ENCODE results near the gene ESRRB.

ESRRB gene

GRCh38 chr14:76407449-76408150, 31.7 kb downstream of the ESRRB start:
- no peak for DNase-seq (ENCODE audit: low spot score)

GRCh38 chr14:76408877-76409276, 32.9 kb downstream of the ESRRB start:
- DNase-seq (ENCODE audit: low spot score) = no peak

- DNase-seq (ENCODE audit: low spot score) = no peak
Observed at GRCh38 chr14:76412501-76412900, 36.6 kb downstream of the ESRRB start.

GRCh38 chr14:76413106-76413961, 37.4 kb downstream of the ESRRB start:
- DNase-seq (ENCODE audit: low spot score) = no peak

GRCh38 chr14:76413962-76414600, 38.1 kb downstream of the ESRRB start:
- DNase-seq (ENCODE audit: low spot score) = no peak

DNA sequence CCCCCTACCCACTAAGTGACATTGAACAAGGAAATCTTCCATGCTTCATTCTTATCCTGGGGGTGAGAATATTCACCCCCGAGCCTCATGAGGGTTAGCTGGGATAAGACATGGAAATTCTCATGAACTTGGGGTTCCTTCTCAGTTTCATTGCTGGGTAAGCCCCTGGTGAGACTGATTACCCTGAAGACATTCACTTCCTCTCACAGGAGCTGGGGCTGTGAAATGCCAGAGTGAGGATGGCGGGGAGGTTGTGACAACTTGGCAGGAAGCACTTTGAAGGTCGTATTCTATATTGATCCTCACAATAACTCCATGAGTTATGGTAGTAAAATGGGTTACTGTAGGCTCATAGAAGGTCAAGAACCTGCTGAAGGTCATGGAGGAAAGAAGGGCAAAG, 43.5 kb downstream of the ESRRB start:
- DNase-seq (ENCODE audit: low spot score) = no peak

DNA sequence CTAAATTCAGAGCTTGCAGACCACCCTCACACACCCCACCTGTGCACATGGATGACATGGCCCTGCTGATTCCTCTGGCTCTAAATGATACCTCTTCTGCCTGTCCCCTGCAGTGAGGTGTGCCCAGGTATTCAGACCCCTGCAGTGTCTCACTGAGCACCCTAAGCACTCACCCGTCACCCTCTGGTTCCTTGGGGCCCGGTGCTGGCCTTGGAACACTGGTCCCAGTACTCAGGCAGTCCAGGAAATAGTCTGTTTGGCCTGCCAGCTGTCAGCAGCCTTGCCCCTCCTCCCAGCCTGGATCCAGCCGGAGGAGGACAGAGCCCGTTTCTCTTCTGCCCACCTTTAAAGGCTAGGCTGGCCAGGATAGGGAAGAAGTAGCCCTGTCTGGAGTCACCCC, 44.9 kb downstream of the ESRRB start:
- no peak for DNase-seq (ENCODE audit: low spot score)

DNA sequence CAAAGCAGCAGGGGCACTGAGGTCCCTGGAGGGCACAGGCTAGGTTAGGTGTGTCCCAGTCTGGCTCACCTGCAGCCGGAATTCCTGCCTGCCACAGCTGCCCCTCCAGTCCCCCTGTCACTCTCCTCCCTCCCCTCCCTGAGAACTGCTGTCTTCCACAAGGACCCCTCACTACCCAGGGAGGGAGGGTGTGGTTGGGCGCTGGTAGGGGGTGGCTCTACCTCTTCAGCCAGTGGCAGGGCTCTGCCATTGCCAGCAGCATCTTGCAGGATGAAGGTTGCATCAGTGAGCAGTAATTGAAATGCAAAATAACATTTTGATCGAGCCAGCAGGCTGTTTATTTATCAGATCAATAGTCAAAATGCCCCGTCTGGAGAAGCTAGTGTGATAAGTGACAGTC, 45.7 kb downstream of the ESRRB start:
- DNase-seq (ENCODE audit: low spot score) = no peak

- DNase-seq (ENCODE audit: low spot score) = no peak
Observed at GRCh38 chr14:76422662-76423061, 46.7 kb downstream of the ESRRB start.

GRCh38 chr14:76423534-76423933, 47.6 kb downstream of the ESRRB start:
- no peak for DNase-seq (ENCODE audit: low spot score)

DNA sequence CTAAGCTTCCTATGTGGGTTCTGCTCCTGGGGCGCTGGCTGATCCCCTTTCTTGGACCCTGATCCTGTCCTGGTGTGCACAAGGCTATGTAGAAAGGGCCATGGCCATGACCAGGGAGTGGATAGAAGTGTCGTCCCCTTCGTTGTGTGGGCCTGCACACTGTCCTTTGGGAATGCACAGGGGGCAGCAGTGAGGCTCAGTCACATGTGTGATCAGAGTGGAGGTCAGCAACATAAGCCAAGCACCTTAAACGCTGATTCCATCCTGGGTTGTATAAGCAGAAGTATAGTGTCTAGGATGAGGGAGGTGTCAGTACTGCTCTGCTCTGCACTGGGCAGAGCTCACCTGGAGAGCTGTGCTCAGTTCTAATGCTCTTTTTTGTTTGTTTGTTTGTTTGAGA, 48.4 kb downstream of the ESRRB start:
- no peak for DNase-seq (ENCODE audit: low spot score)

- DNase-seq (ENCODE audit: low spot score) = no peak
Observed at GRCh38 chr14:76426161-76426696, 50.3 kb downstream of the ESRRB start.

- no peak for DNase-seq (ENCODE audit: low spot score)
Observed at GRCh38 chr14:76428611-76429010, 52.7 kb downstream of the ESRRB start.

DNA sequence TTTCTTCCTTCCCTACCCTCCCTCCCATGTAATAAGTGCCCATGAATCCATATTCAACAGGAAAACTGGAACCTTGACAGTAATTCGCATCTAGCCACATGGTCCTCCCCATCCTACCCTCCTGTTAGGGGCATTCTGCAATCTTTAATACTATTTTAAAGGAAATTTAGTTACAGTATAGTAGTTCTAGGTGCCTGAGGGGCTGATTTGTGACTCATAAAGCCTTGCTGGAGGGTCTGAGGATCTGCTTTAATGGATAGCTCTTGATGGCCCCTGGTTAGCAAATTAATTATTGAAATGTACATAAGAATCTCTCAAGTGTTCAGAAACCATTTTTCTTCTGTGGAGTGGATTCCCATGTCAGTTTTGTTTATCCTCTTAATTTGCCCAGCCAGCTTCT, 54.1 kb downstream of the ESRRB start:
- DNase-seq (ENCODE audit: low spot score) = no peak

- no peak for DNase-seq (ENCODE audit: low spot score)
Observed at GRCh38 chr14:76430475-76430980, 54.6 kb downstream of the ESRRB start.

- no peak for DNase-seq (ENCODE audit: low spot score)
Observed at GRCh38 chr14:76431538-76431937, 55.6 kb downstream of the ESRRB start.

DNA sequence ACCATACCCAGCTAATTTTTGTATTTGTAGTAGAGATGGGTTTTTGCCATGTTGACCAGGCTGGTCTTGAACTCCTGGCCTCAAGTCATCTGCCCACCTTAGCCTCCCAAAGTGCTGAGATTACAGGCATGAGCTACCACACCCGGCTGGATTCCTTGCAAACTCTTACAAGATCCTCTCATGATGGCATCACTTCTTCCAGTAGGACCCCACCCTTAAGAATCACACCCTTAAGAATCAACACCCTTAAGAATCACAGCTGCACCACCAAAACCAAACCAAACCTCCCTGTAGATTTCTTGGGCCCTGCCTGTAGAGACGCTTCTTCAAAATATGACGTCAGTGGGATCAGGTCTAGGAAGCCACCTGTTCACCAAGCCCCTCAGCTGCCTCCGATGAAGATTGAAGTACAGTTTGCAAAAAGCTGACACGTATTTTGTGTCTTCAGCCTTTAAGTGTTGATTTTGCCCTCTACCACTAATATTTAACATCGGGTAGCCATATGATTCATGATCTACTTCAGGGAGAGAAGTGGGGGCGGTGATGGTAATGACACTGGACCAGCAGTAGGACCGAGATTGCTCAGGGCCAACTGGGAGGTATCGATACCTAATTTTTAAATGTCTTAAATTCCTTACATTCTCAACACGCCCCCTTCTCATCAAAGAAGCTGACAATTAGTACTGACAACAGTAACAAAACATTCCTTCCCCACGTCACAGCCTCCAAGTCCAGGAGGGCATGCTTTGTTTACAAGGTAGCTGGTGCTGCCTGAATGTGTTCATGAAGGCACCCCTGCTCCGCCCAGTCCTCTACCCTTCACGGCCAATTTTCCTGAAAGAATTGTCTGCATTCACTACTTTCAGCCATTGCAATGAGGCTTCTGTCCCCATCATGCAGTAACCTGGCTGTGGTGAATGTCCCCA, 57.2 kb downstream of the ESRRB start:
- no peak for DNase-seq (ENCODE audit: low spot score)

GRCh38 chr14:76434220-76434619, 58.3 kb downstream of the ESRRB start:
- no peak for DNase-seq (ENCODE audit: low spot score)

DNA sequence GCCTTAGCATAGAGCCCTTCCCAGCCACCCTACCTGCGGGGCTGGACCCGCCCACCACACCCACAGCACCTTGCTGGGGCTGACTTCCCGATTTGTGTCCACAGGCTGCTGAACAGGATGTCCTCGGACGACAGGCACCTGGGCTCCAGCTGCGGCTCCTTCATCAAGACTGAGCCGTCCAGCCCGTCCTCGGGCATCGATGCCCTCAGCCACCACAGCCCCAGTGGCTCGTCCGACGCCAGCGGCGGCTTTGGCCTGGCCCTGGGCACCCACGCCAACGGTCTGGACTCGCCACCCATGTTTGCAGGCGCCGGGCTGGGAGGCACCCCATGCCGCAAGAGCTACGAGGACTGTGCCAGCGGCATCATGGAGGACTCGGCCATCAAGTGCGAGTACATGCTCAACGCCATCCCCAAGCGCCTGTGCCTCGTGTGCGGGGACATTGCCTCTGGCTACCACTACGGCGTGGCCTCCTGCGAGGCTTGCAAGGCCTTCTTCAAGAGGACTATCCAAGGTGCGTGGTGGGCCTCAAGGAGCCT, 63.4 kb downstream of the ESRRB start:
- DNase-seq (ENCODE audit: low spot score) = no peak

GRCh38 chr14:76446486-76446885, 70.5 kb downstream of the ESRRB start:
- DNase-seq (ENCODE audit: low spot score) = no peak

DNA sequence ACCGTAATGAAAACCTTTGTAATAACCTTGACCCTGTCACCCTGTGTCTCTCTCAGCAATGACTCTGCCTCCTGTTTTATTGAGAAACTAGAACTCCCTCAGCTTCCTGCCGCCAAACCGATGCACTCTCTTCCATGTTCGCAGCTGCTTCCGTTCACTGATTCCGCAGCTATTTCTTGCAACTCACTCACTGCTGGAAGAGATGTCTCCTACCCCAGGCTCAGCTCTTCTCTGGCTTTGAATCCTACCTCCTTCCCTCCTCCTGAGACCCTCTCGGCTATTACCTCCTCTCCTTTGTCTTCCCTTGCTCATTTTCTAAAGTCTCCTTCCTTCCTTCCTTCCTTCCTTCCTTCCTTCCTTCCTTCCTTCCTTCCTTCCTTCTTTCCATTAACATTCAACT, 71.0 kb downstream of the ESRRB start:
- no peak for DNase-seq (ENCODE audit: low spot score)

Data from activated CD4-positive, alpha-beta T cell treated with anti-CD3 and anti-CD28 coated beads, Interleukin-2, Interleukin-4, amounts not matched to agents 100 ng/mL and 50 ng/mL, durations not matched to agents 16 hours and 8 hours (primary cell).